ENCODE data around the gene CRY1. TPM values are rescaled to one million over a fixed set of nuclear protein-coding genes. Genes with fewer than 3 reads are reported as not detected.

Gene CRY1
- total RNA-seq, 1 experiment from 2014 or later: 23.1 TPM

DNA sequence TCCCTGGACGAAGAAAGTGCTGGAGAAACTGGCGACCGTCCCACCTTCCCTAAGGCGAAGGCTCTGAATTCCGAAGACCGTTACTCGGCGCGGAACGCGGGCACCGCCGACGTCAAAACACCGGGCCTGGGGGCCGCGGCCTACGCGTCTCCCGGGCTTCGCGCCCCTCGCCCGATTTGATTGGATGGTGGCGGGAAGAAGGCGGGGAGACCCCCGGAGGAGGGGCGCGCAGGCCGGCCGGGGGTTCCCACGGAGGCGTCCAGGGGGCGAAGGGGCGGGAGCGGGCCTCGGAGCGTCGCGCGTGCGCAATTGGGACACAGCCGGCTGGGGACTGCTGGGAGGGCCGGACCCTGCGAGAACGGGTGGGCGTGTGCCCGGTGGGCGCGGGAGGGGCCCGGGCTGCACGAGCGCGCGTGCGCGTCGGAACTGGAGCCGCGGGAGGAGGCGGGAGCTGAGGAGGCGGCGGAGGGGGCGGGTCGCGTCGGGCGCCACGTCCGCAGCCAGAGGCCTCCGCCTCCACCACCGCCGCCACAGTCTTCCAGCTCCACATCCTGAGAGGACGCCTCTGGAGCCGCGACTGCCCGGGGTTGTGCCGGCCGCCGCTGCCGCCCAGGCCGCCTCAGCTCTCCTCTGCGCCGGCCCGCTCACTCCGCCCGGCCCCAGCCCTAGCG lies 137.8 kb downstream of the CRY1 start, which contains the start of gene TMEM263 (continued):
- TF ChIP-seq, protein P1, sequence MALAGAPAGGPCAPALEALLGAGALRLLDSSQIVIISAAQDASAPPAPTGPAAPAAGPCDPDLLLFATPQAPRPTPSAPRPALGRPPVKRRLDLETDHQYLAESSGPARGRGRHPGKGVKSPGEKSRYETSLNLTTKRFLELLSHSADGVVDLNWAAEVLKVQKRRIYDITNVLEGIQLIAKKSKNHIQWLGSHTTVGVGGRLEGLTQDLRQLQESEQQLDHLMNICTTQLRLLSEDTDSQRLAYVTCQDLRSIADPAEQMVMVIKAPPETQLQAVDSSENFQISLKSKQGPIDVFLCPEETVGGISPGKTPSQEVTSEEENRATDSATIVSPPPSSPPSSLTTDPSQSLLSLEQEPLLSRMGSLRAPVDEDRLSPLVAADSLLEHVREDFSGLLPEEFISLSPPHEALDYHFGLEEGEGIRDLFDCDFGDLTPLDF (CRISPR knock-in tag; IDR thresholded peaks at IDR 0.05): no peak
- TF ChIP-seq, protein P2, sequence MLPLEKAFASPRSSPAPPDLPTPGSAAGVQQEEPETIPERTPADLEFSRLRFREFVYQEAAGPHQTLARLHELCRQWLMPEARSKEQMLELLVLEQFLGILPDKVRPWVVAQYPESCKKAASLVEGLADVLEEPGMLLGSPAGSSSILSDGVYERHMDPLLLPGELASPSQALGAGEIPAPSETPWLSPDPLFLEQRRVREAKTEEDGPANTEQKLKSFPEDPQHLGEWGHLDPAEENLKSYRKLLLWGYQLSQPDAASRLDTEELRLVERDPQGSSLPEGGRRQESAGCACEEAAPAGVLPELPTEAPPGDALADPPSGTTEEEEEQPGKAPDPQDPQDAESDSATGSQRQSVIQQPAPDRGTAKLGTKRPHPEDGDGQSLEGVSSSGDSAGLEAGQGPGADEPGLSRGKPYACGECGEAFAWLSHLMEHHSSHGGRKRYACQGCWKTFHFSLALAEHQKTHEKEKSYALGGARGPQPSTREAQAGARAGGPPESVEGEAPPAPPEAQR (CRISPR knock-in tag; IDR thresholded peaks at IDR 0.05): no peak
- TF ChIP-seq, protein P3, sequence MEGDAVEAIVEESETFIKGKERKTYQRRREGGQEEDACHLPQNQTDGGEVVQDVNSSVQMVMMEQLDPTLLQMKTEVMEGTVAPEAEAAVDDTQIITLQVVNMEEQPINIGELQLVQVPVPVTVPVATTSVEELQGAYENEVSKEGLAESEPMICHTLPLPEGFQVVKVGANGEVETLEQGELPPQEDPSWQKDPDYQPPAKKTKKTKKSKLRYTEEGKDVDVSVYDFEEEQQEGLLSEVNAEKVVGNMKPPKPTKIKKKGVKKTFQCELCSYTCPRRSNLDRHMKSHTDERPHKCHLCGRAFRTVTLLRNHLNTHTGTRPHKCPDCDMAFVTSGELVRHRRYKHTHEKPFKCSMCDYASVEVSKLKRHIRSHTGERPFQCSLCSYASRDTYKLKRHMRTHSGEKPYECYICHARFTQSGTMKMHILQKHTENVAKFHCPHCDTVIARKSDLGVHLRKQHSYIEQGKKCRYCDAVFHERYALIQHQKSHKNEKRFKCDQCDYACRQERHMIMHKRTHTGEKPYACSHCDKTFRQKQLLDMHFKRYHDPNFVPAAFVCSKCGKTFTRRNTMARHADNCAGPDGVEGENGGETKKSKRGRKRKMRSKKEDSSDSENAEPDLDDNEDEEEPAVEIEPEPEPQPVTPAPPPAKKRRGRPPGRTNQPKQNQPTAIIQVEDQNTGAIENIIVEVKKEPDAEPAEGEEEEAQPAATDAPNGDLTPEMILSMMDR (IDR thresholded peaks at IDR 0.05): no peak
- TF ChIP-seq ETV6 (CRISPR knock-in tag; IDR thresholded peaks at IDR 0.05) (no peak; the same call in 1 of the 2 replicates), CBFB (CRISPR knock-in tag; IDR thresholded peaks at IDR 0.05; ENCODE audit: low read depth) (no peak), ZNF219 (CRISPR knock-in tag; IDR thresholded peaks at IDR 0.05; ENCODE audit: borderline replicate concordance) (no peak; the same call in 1 of the 2 replicates), SOX15 (CRISPR knock-in tag; IDR thresholded peaks at IDR 0.05) (no peak), SP1 (CRISPR knock-in tag; conservative IDR thresholded peaks at IDR 0.05) (peak; percentile 73), GTF2I (CRISPR knock-in tag; conservative IDR thresholded peaks at IDR 0.05) (no peak), ZNF232 (CRISPR knock-in tag; IDR thresholded peaks at IDR 0.05) (no peak), ELF4 (CRISPR knock-in tag; IDR thresholded peaks at IDR 0.05; ENCODE audit: low read depth) (no peak), KAT7 (CRISPR knock-in tag; IDR thresholded peaks at IDR 0.05; ENCODE audit: borderline replicate concordance) (no peak), NR2C2 (CRISPR knock-in tag; IDR thresholded peaks at IDR 0.05) (no peak), ATF1 (CRISPR knock-in tag; IDR thresholded peaks at IDR 0.05) (no peak), OVOL2 (CRISPR knock-in tag; IDR thresholded peaks at IDR 0.05; ENCODE audit: borderline replicate concordance) (no peak; the same call in 1 of the 2 replicates), NFYB (CRISPR knock-in tag; conservative IDR thresholded peaks at IDR 0.05; ENCODE audit: low read depth) (peak; percentile 61), MYBL2 (CRISPR knock-in tag; IDR thresholded peaks at IDR 0.05) (peak; percentile 88; the same call in 1 of the 2 replicates), MXD4 (CRISPR knock-in tag; IDR thresholded peaks at IDR 0.05; ENCODE audit: borderline replicate concordance) (no peak), IRF2 (CRISPR knock-in tag; IDR thresholded peaks at IDR 0.05; ENCODE audit: borderline replicate concordance, low read depth) (no peak), TEAD4 (CRISPR knock-in tag; IDR thresholded peaks at IDR 0.05) (no peak)
- TF ChIP-seq, protein P4, sequence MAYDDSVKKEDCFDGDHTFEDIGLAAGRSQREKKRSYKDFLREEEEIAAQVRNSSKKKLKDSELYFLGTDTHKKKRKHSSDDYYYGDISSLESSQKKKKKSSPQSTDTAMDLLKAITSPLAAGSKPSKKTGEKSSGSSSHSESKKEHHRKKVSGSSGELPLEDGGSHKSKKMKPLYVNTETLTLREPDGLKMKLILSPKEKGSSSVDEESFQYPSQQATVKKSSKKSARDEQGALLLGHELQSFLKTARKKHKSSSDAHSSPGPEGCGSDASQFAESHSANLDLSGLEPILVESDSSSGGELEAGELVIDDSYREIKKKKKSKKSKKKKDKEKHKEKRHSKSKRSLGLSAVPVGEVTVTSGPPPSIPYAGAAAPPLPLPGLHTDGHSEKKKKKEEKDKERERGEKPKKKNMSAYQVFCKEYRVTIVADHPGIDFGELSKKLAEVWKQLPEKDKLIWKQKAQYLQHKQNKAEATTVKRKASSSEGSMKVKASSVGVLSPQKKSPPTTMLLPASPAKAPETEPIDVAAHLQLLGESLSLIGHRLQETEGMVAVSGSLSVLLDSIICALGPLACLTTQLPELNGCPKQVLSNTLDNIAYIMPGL (CRISPR knock-in tag; IDR thresholded peaks at IDR 0.05): peak; percentile 95; the same call in 1 of the 2 replicates
- TF ChIP-seq, protein P5, sequence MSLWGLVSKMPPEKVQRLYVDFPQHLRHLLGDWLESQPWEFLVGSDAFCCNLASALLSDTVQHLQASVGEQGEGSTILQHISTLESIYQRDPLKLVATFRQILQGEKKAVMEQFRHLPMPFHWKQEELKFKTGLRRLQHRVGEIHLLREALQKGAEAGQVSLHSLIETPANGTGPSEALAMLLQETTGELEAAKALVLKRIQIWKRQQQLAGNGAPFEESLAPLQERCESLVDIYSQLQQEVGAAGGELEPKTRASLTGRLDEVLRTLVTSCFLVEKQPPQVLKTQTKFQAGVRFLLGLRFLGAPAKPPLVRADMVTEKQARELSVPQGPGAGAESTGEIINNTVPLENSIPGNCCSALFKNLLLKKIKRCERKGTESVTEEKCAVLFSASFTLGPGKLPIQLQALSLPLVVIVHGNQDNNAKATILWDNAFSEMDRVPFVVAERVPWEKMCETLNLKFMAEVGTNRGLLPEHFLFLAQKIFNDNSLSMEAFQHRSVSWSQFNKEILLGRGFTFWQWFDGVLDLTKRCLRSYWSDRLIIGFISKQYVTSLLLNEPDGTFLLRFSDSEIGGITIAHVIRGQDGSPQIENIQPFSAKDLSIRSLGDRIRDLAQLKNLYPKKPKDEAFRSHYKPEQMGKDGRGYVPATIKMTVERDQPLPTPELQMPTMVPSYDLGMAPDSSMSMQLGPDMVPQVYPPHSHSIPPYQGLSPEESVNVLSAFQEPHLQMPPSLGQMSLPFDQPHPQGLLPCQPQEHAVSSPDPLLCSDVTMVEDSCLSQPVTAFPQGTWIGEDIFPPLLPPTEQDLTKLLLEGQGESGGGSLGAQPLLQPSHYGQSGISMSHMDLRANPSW (CRISPR knock-in tag; conservative IDR thresholded peaks at IDR 0.05; ENCODE audit: low read depth): no peak
- TF ChIP-seq, protein P6, sequence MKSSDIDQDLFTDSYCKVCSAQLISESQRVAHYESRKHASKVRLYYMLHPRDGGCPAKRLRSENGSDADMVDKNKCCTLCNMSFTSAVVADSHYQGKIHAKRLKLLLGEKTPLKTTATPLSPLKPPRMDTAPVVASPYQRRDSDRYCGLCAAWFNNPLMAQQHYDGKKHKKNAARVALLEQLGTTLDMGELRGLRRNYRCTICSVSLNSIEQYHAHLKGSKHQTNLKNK (CRISPR knock-in tag; IDR thresholded peaks at IDR 0.05): no peak
- TF ChIP-seq, protein P7, sequence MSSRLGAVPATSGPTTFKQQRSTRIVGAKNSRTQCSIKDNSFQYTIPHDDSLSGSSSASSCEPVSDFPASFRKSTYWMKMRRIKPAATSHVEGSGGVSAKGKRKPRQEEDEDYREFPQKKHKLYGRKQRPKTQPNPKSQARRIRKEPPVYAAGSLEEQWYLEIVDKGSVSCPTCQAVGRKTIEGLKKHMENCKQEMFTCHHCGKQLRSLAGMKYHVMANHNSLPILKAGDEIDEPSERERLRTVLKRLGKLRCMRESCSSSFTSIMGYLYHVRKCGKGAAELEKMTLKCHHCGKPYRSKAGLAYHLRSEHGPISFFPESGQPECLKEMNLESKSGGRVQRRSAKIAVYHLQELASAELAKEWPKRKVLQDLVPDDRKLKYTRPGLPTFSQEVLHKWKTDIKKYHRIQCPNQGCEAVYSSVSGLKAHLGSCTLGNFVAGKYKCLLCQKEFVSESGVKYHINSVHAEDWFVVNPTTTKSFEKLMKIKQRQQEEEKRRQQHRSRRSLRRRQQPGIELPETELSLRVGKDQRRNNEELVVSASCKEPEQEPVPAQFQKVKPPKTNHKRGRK (CRISPR knock-in tag; IDR thresholded peaks at IDR 0.05; ENCODE audit: borderline replicate concordance): no peak
- TF ChIP-seq, protein P8, sequence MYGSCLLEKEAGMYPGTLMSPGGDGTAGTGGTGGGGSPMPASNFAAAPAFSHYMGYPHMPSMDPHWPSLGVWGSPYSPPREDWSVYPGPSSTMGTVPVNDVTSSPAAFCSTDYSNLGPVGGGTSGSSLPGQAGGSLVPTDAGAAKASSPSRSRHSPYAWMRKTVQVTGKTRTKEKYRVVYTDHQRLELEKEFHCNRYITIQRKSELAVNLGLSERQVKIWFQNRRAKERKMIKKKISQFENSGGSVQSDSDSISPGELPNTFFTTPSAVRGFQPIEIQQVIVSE (CRISPR knock-in tag; IDR thresholded peaks at IDR 0.05; ENCODE audit: borderline replicate concordance): no peak
- TF ChIP-seq, protein P9, sequence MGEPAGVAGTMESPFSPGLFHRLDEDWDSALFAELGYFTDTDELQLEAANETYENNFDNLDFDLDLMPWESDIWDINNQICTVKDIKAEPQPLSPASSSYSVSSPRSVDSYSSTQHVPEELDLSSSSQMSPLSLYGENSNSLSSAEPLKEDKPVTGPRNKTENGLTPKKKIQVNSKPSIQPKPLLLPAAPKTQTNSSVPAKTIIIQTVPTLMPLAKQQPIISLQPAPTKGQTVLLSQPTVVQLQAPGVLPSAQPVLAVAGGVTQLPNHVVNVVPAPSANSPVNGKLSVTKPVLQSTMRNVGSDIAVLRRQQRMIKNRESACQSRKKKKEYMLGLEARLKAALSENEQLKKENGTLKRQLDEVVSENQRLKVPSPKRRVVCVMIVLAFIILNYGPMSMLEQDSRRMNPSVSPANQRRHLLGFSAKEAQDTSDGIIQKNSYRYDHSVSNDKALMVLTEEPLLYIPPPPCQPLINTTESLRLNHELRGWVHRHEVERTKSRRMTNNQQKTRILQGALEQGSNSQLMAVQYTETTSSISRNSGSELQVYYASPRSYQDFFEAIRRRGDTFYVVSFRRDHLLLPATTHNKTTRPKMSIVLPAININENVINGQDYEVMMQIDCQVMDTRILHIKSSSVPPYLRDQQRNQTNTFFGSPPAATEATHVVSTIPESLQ (CRISPR knock-in tag; IDR thresholded peaks at IDR 0.05): no peak

Measured in WTC11 (cell line).